Pancreas (tissue), 10 donors: ENCODE data around the gene SYNJ1. TPM values are rescaled to one million over a fixed set of nuclear protein-coding genes. Genes with fewer than 3 reads are reported as not detected.
"Not testable (repeated sequence)": the region's sequence is repeated elsewhere in the genome, so short reads cannot be mapped to it uniquely, and the experiment has no call there.

Source experiments
- ATAC-seq, 4 donors: fragments of 200-7000 bp; cut with Tn5 transposase; one replicate each; pipeline versions ENCODE4 v1.8.0 to v1.9.1; 2020; ENCODE audit warnings: mild to moderate bottlenecking in 4 of 4, moderate library complexity in 4 of 4
- DNase-seq, 6 donors: peaks; one replicate each; pipeline ENCODE4 v3.0.0-alpha.2; 2020
- FAIRE-seq: peaks from 2 replicates; lab custom pipeline; 2012; peaks lifted over from hg19 to GRCh38; lab: Jason Lieb, UNC
- H3K27ac ChIP-seq, 4 donors: fragments of 200-600 bp; sonication (generic); 1 replicate in 3 of 4; 2 replicates in 1 of 4; pipeline versions ENCODE4 v1.5.0 to v1.8.0; 2020
- H3K27me3 ChIP-seq, 4 donors: fragments of 200-600 bp; one replicate each; pipeline ENCODE4 v1.8.0; 2021
- H3K36me3 ChIP-seq, 3 donors: fragments of 200-600 bp; sonication (generic) in 1 of 3; one replicate each; pipeline versions ENCODE4 v1.5.0 to v1.8.0; 2020 to 2021
- H3K4me1 ChIP-seq, 3 donors: fragments of 200-600 bp; one replicate each; pipeline ENCODE4 v1.8.0; 2021
- H3K4me3 ChIP-seq, 4 donors: fragments of 200-600 bp; sonication (generic) in 2 of 4; one replicate each; pipeline versions ENCODE4 v1.5.0 to v1.8.0; 2020 to 2021
- H3K9me3 ChIP-seq, 4 donors: fragments of 200-600 bp; one replicate each; pipeline ENCODE4 v1.8.0; 2021
- CTCF ChIP-seq, 4 donors: fragments of 200-600 bp; sonication (generic) in 3 of 4; IDR thresholded peaks; one replicate each; pipeline versions ENCODE4 v1.5.0 to v1.8.0; 2021; ENCODE audit warnings: antibody characterized with exemption in 4 of 4
- WGBS, 2 donors: extraction: QIAGEN DNeasy Blood & Tissue Kit; methylation state at CpG; one replicate each; pipeline ENCODE4 v1.1.7; 2013; 5-methylcytosine and 5-hydroxymethylcytosine counted together
- intact Hi-C, 3 donors: fragments of 100-400 bp; cut with DNase I; formaldehyde crosslinking; loops; one replicate each; pipeline versions ENCODE4 v1.11.1 to v1.14.2; 2022
- polyA plus RNA-seq, 2 donors: library from polyadenylated mRNA; stranded (reverse); fragments of 200-250 nt; gene quantifications; one replicate each; pipeline ENCODE4 v1.2.3, GENCODE V29; 2013
- total RNA-seq, 6 donors: library from RNA; stranded (reverse); fragmentation: NEBNext Ultra II Directional in 4 of 6; extraction: Animal tissue kit (Norgen Biotek cat#: 25700) in 4 of 6; gene quantifications; one replicate each; pipeline versions ENCODE4 v1.2.1 to v1.2.4, GENCODE V29; 2021 to 2023
- donor health status: healthy with polysubstance abuse.
- donor health status: DM: no; HTN: no; CAD: no; lungs with moderate emphysema.
- donor health status: DM: no; HTN: no; CAD: no.
- donor health status: control.
- donor health status: control.
- donor health status: Bipolar disorder and iron deficiency.
- donor health status: DM: yes; HTN: yes; CAD: no.
- donor health status: DM: no; HTN: no; CAD: no.
- donor health status: DM: no; HTN: no; CAD: no.
- donor health status: DM: yes; HTN: yes; CAD: no.

The SYNJ1 gene
- total and polyA plus RNA-seq, 8 donors: 3.5 to 9.9 (median 4.9) TPM

GRCh38 chr21:32641710-32642698 is 85.8 kb downstream of the SYNJ1 start:
- intact Hi-C loops: no loop called here
- FAIRE-seq: no peak
- Histone ChIP-seq H3K36me3 (peaks cover 2 to 43% (median 9%) of the 10 kb centered on the region in 3 donors), H3K4me3 (no peak overlapping the region), H3K9me3 (no peaks in the 10 kb centered on the region), H3K4me1 (no peaks in the 10 kb centered on the region), H3K27me3 (no peaks in the 10 kb centered on the region), H3K27ac (no peak overlapping the region)
- no peak for DNase-seq
- WGBS, 2 donors: 69 to 73% methylated on average over 10 of the region's 10 CpGs
- ATAC-seq: peak in 2 of 4 donors; percentile 30 to 55
- no peak for TF ChIP-seq CTCF (IDR thresholded peaks at IDR 0.05)

- H3K36me3 ChIP-seq: peaks cover 0 to 11% (median 3%) of the 10 kb centered on the region in 3 donors
- FAIRE-seq: no peak
Observed at GRCh38 chr21:32626621-32627196, 101.1 kb downstream of the SYNJ1 start.

GRCh38 chr21:32618218-32618617 is 109.6 kb downstream of the SYNJ1 start:
- WGBS, 2 donors: 57 to 59% methylated on average over 6 of the region's 6 CpGs
- H3K36me3 ChIP-seq, FAIRE-seq, intact Hi-C loops, DNase-seq, H3K27ac ChIP-seq, H3K9me3 ChIP-seq, H3K4me1 ChIP-seq, H3K27me3 ChIP-seq, ATAC-seq, H3K4me3 ChIP-seq: not testable (repeated sequence)

More at GRCh38 chr21:32626621-32627196, 101.1 kb downstream of the SYNJ1 start:
- Histone ChIP-seq H3K27me3 (peaks cover 0 to 4% (median 0%) of the 10 kb centered on the region in 4 donors), H3K27ac (no peak overlapping the region), H3K9me3 (no peaks in the 10 kb centered on the region), H3K4me1 (no peaks in the 10 kb centered on the region), H3K4me3 (no peak overlapping the region)
- no peak for ATAC-seq
- intact Hi-C loops: no loop called here
- DNase-seq: no peak
- no peak for TF ChIP-seq CTCF (IDR thresholded peaks at IDR 0.05)
- 95 to 98% methylated on average over 3 of the region's 3 CpGs for WGBS, 2 donors

- no peaks in the 10 kb centered on the region for H3K9me3 ChIP-seq
- ATAC-seq (no peak), FAIRE-seq (no peak), DNase-seq (no peak)
- peak overlapping the region; percentile 80 to 98 (median 91) for H3K4me3 ChIP-seq
- peaks cover 0 to 7% (median 3%) of the 10 kb centered on the region in 3 donors for H3K4me1 ChIP-seq
- H3K36me3 ChIP-seq: peaks cover 0 to 8% (median 0%) of the 10 kb centered on the region in 3 donors
- peak overlapping the region in 2 of 4 donors; percentile 81 to 90 for H3K27ac ChIP-seq
- no peaks in the 10 kb centered on the region for H3K27me3 ChIP-seq
- intact Hi-C loops: no loop called here
- TF ChIP-seq CTCF (IDR thresholded peaks at IDR 0.05): no peak
- WGBS, 2 donors: 62 to 63% methylated on average over 16 of the region's 16 CpGs
Observed at GRCh38 chr21:32613436-32614043, 114.3 kb downstream of the SYNJ1 start.

GRCh38 chr21:32612999-32613337 is 114.8 kb downstream of the SYNJ1 start:
- Histone ChIP-seq H3K27me3 (no peaks in the 10 kb centered on the region), H3K36me3 (peaks cover 0 to 12% (median 0%) of the 10 kb centered on the region in 3 donors), H3K9me3 (no peaks in the 10 kb centered on the region), H3K4me3 (peak overlapping the region; percentile 80 to 98 (median 91)), H3K27ac (peak overlapping the region; percentile 81 to 94 (median 86)), H3K4me1 (peaks cover 0 to 7% (median 3%) of the 10 kb centered on the region in 3 donors)
- ATAC-seq (peak; percentile 21 to 42 (median 30)), FAIRE-seq (no peak), DNase-seq (no peak)
- intact Hi-C loops: no loop called here
- 3% methylated on average over 15 of the region's 15 CpGs for WGBS, 2 donors
- no peak for TF ChIP-seq CTCF (IDR thresholded peaks at IDR 0.05)
